GM23338 (cell line): ENCODE data around the gene ME1. TPM values are rescaled to one million over a fixed set of nuclear protein-coding genes. Genes with fewer than 3 reads are reported as not detected.

ENCODE experiments used
- ATAC-seq: fragments of 200-7000 bp; cut with Tn5 transposase; 3 replicates; pipeline ENCODE4 v1.9.1; 2020
- DNase-seq: peaks from one replicate; pipeline ENCODE4 v3.0.0-alpha.2; 2015; ENCODE audit warnings: low spot score
- H2AFZ ChIP-seq: fragments of 200-600 bp; sonication (generic); 2 replicates; pipeline ENCODE4 v1.8.0; 2016; ENCODE audit warnings: antibody characterized with exemption, mild to moderate bottlenecking, moderate library complexity
- H3F3A ChIP-seq: fragments of 200-600 bp; sonication (generic); replicated peaks from 2 replicates; pipeline ENCODE4 v1.8.0; 2017; ENCODE audit warnings: antibody characterized with exemption, mixed run types, low read depth
- H3K27ac ChIP-seq: fragments of 200-600 bp; sonication (generic); 2 replicates; pipeline ENCODE4 v1.6.1; 2016; ENCODE audit warnings: low read depth
- H3K27me3 ChIP-seq: fragments of 200-600 bp; sonication (generic); 2 replicates; pipeline ENCODE4 v1.8.0; 2016; ENCODE audit warnings: mild to moderate bottlenecking, mixed run types, moderate library complexity; ENCODE audit not compliant: insufficient read depth
- H3K36me3 ChIP-seq: fragments of 200-600 bp; sonication (generic); 2 replicates; pipeline ENCODE4 v1.8.0; 2016; ENCODE audit warnings: mild to moderate bottlenecking; ENCODE audit not compliant: insufficient read depth
- H3K4me1 ChIP-seq: fragments of 200-600 bp; sonication (generic); 2 replicates; pipeline ENCODE4 v1.8.0; 2016; ENCODE audit warnings: mild to moderate bottlenecking, moderate library complexity; ENCODE audit not compliant: insufficient read depth
- H3K4me2 ChIP-seq: fragments of 200-600 bp; sonication (generic); 2 replicates; pipeline ENCODE4 v1.7.1; 2017; ENCODE audit warnings: mixed run types
- H3K4me3 ChIP-seq: fragments of 200-600 bp; sonication (generic); 2 replicates; pipeline ENCODE4 v1.6.1; 2016; ENCODE audit warnings: mixed run types
- H3K79me2 ChIP-seq: fragments of 200-600 bp; sonication (generic); replicated peaks from 2 replicates; pipeline ENCODE4 v1.8.0; 2017; ENCODE audit warnings: mild to moderate bottlenecking; ENCODE audit not compliant: insufficient read depth
- H3K9me2 ChIP-seq: fragments of 200-600 bp; sonication (generic); 2 replicates; pipeline ENCODE4 v1.8.0; 2017; ENCODE audit not compliant: insufficient read depth
- H4K20me1 ChIP-seq: fragments of 200-600 bp; sonication (generic); replicated peaks from 2 replicates; pipeline ENCODE4 v1.8.0; 2017; ENCODE audit warnings: mild to moderate bottlenecking; ENCODE audit not compliant: insufficient read depth
- H3K27ac Mint-ChIP-seq: 2 replicates; pipeline ENCODE4 v1.8.0; 2020; ENCODE audit warnings: inconsistent platforms, mild to moderate bottlenecking, moderate library complexity, mixed read lengths
- H3K27me3 Mint-ChIP-seq: 3 replicates; pipeline ENCODE4 v1.8.0; 2022; ENCODE audit warnings: low read depth, mild to moderate bottlenecking, moderate library complexity, mixed read lengths, inconsistent platforms; ENCODE audit not compliant: insufficient read depth, poor library complexity
- H3K36me3 Mint-ChIP-seq: 3 replicates; pipeline ENCODE4 v1.8.0; 2021; ENCODE audit warnings: low read depth, mild to moderate bottlenecking, inconsistent platforms, moderate library complexity, mixed read lengths
- H3K4me1 Mint-ChIP-seq: 3 replicates; pipeline ENCODE4 v1.8.0; 2020; ENCODE audit warnings: mild to moderate bottlenecking, inconsistent platforms, mixed read lengths
- H3K4me3 Mint-ChIP-seq: 3 replicates; pipeline ENCODE4 v1.8.0; 2021; ENCODE audit warnings: moderate library complexity, mild to moderate bottlenecking, inconsistent platforms, mixed read lengths
- H3K9me3 Mint-ChIP-seq: 3 replicates; pipeline ENCODE4 v1.8.0; 2020; ENCODE audit warnings: moderate library complexity, mild to moderate bottlenecking, inconsistent platforms, mixed read lengths
- CREB1 ChIP-seq: fragments of 250-450 bp; sonication (Bioruptor Pico); IDR thresholded peaks from 2 replicates; pipeline ENCODE4 v1.5.0; 2020; ENCODE audit warnings: low read depth, mild to moderate bottlenecking, moderate library complexity
- CTCF ChIP-seq, 2 experiments: fragments of 200-600 bp in 1 of 2; sonication (generic) in 1 of 2; conservative IDR thresholded peaks; 2 replicates each; pipeline versions ENCODE4 v1.5.1 to v1.6.1; 2016 to 2017; ENCODE audit warnings: antibody characterized with exemption in 2 of 2, low read depth in 2 of 2, mild to moderate bottlenecking in 2 of 2, moderate library complexity in 1 of 2
- EZH2phosphoT487 ChIP-seq: fragments of 200-600 bp; sonication (generic); IDR thresholded peaks from one replicate; pipeline ENCODE4 v1.8.1; 2018; ENCODE audit warnings: antibody characterized with exemption; ENCODE audit not compliant: unreplicated experiment
- NANOG ChIP-seq: IDR thresholded peaks from 2 replicates; pipeline ENCODE4 v1.6.1; 2016; ENCODE audit warnings: antibody characterized with exemption, borderline replicate concordance
- POLR2AphosphoS5 ChIP-seq: IDR thresholded peaks from 2 replicates; pipeline ENCODE4 v1.6.1; 2016; ENCODE audit warnings: antibody characterized with exemption, low read depth
- ZNF331 ChIP-seq: fragments of 250-450 bp; sonication (Bioruptor Pico); IDR thresholded peaks from 2 replicates; pipeline ENCODE4 v1.5.0; 2020; ENCODE audit warnings: low read depth, mild to moderate bottlenecking, moderate library complexity
- polyA plus RNA-seq: library from polyadenylated mRNA; unstranded; fragments of >200 nt; fragmentation: Nextera tagmentation; extraction: Ambion mirVana; gene quantifications from 2 replicates; pipeline ENCODE4 v1.2.1, GENCODE V29; 2016
- total RNA-seq: library from RNA; depleted of rRNA; stranded (reverse); fragments of >200 nt; shearing (Covaris generic); gene quantifications from 2 replicates; pipeline ENCODE4 v1.2.3, GENCODE V29; 2014
- TF ChIP-seq, protein P1 (sequence below): IDR thresholded peaks from one replicate; pipeline ENCODE4 v1.6.1; 2018; ENCODE audit warnings: antibody characterized with exemption; ENCODE audit not compliant: unreplicated experiment

The ME1 gene
- total and polyA plus RNA-seq, 2 experiments from 2014 or later: 6.4 to 8.0 TPM

- TF ChIP-seq, protein P1, sequence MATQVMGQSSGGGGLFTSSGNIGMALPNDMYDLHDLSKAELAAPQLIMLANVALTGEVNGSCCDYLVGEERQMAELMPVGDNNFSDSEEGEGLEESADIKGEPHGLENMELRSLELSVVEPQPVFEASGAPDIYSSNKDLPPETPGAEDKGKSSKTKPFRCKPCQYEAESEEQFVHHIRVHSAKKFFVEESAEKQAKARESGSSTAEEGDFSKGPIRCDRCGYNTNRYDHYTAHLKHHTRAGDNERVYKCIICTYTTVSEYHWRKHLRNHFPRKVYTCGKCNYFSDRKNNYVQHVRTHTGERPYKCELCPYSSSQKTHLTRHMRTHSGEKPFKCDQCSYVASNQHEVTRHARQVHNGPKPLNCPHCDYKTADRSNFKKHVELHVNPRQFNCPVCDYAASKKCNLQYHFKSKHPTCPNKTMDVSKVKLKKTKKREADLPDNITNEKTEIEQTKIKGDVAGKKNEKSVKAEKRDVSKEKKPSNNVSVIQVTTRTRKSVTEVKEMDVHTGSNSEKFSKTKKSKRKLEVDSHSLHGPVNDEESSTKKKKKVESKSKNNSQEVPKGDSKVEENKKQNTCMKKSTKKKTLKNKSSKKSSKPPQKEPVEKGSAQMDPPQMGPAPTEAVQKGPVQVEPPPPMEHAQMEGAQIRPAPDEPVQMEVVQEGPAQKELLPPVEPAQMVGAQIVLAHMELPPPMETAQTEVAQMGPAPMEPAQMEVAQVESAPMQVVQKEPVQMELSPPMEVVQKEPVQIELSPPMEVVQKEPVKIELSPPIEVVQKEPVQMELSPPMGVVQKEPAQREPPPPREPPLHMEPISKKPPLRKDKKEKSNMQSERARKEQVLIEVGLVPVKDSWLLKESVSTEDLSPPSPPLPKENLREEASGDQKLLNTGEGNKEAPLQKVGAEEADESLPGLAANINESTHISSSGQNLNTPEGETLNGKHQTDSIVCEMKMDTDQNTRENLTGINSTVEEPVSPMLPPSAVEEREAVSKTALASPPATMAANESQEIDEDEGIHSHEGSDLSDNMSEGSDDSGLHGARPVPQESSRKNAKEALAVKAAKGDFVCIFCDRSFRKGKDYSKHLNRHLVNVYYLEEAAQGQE: no peak
- no peak for TF ChIP-seq ZNF331
- no peak for TF ChIP-seq POLR2AphosphoS5
- TF ChIP-seq CREB1 (CRISPR knock-in tag): no peak
- TF ChIP-seq EZH2phosphoT487: no peak
- TF ChIP-seq CTCF (conservative IDR thresholded peaks at IDR 0.05; ENCODE audit: low read depth in 2 of 2): no peak
These were observed 178.1 kb downstream of the ME1 start (continued) for GRCh38 chr6:83252719-83253118.

GRCh38 chr6:83250235-83250634 lies 180.6 kb downstream of the ME1 start:
- no peak for ATAC-seq
- Mint-ChIP-seq H3K27ac (no peak overlapping the region), H3K27me3 (no peaks in the 10 kb centered on the region), H3K36me3 (peaks cover 5% of the 10 kb centered on the region; the same call in 2 of the 3 replicates), H3K4me3 (no peak overlapping the region), H3K4me1 (peaks cover 7% of the 10 kb centered on the region; the same call in 2 of the 3 replicates), H3K9me3 (0 out of 3 replicates have a peak, but pooled peaks cover 2% of the 10 kb centered on the region)
- no peak for DNase-seq
- Histone ChIP-seq H4K20me1 (no peaks in the 10 kb centered on the region), H3K79me2 (no peaks in the 10 kb centered on the region), H2AFZ (no peak overlapping the region), H3K4me1 (no peaks in the 10 kb centered on the region), H3K27ac (no peak overlapping the region), H3K9me2 (no peaks in the 10 kb centered on the region), H3K4me2 (no peak overlapping the region), H3F3A (no peaks in the 10 kb centered on the region), H3K36me3 (no peaks in the 10 kb centered on the region), H3K27me3 (no peaks in the 10 kb centered on the region), H3K4me3 (no peak overlapping the region)
- TF ChIP-seq NANOG (no peak), EZH2phosphoT487 (no peak)
- TF ChIP-seq, protein P1: no peak
